Endothelial cell of umbilical vein (primary cell): Measurements from ENCODE around the gene XPNPEP1.

ENCODE experiments used
- CTCF ChIP-seq, 2 donors: IDR thresholded peaks; 1 replicate in 1 of 2; 2 replicates in 1 of 2; pipeline ENCODE4 v1.5.1; 2011; ENCODE audit warnings: low read length in 2 of 2, mild to moderate bottlenecking in 2 of 2, moderate library complexity in 2 of 2, control low read depth in 1 of 2, inconsistent platforms in 1 of 2, low read depth in 1 of 2; ENCODE audit not compliant: insufficient read depth in 1 of 2; ENCODE audit errors: extremely low read depth in 1 of 2
- EZH2 ChIP-seq: IDR thresholded peaks from 2 replicates; pipeline ENCODE4 v1.6.1; 2012; ENCODE audit warnings: borderline replicate concordance, low read depth, mild to moderate bottlenecking, moderate library complexity, low read length, inconsistent platforms; ENCODE audit not compliant: severe bottlenecking
- JUN ChIP-seq: IDR thresholded peaks from 2 replicates; pipeline ENCODE4 v1.6.1; 2011; ENCODE audit warnings: borderline replicate concordance, low read depth; ENCODE audit not compliant: insufficient read length, insufficient read depth
- MYC ChIP-seq: IDR thresholded peaks from one replicate; pipeline ENCODE4 v1.6.1; 2011; ENCODE audit warnings: mild to moderate bottlenecking, low read depth, low read length
- POLR2A ChIP-seq: IDR thresholded peaks from 2 replicates; pipeline ENCODE4 v1.6.1; 2012; ENCODE audit warnings: low read depth, mild to moderate bottlenecking, control low read depth, low read length
- POLR2AphosphoS5 ChIP-seq: IDR thresholded peaks from 2 replicates; pipeline ENCODE4 v1.6.1; 2012; ENCODE audit warnings: low read depth, mild to moderate bottlenecking, control low read depth, low read length, moderate library complexity; ENCODE audit not compliant: insufficient read depth

GRCh38 chr10:109959259-109960145 is 36.2 kb upstream of the XPNPEP1 start:
- TF ChIP-seq POLR2AphosphoS5 (no peak), CTCF (IDR thresholded peaks at IDR 0.05; ENCODE audit: extremely low read depth in 1 of 2, insufficient read depth in 1 of 2, low read depth in 1 of 2, low read length in 2 of 2) (no peak), POLR2A (no peak), EZH2 (no peak), JUN (no peak), MYC (no peak)
